Common myeloid progenitor, CD34-positive (primary cell): ENCODE results near the gene LCOR.

ENCODE experiments used
- CTCF ChIA-PET: fragments of 350-600 bp; sonication (Branson Sonifier 250); formaldehyde crosslinking; loops from one replicate; lab custom pipeline; 2021; ENCODE audit warnings: antibody characterized with exemption; lab: Charles Lee
- POLR2A ChIA-PET: fragments of 350-600 bp; sonication (Branson Sonifier 250); formaldehyde crosslinking; loops from one replicate; lab custom pipeline; 2021; ENCODE audit warnings: antibody characterized with exemption; lab: Charles Lee
- DNase-seq, 3 donors: peaks; one replicate each; pipeline versions ENCODE4 v3.0.0 to v3.0.0-alpha.2; 2013
- H3K27ac ChIP-seq, 2 experiments: 1 replicate in 1 of 2; 2 replicates in 1 of 2; pipeline ENCODE4 v1.7.0; 2013; ENCODE audit warnings: inconsistent platforms in 2 of 2, low read length in 2 of 2, mild to moderate bottlenecking in 2 of 2, low read depth in 1 of 2, moderate library complexity in 1 of 2; ENCODE audit not compliant: severe bottlenecking in 2 of 2, insufficient read depth in 1 of 2, poor library complexity in 1 of 2
- H3K27me3 ChIP-seq, 5 experiments: replicated peaks in 2 of 5; 1 replicate in 3 of 5; 2 replicates in 2 of 5; pipeline versions ENCODE4 v1.6.1 to v1.7.0; 2013; ENCODE audit warnings: low read length in 4 of 5, mild to moderate bottlenecking in 2 of 5, moderate library complexity in 2 of 5, inconsistent platforms in 1 of 5; ENCODE audit not compliant: insufficient read depth in 5 of 5, control insufficient read depth in 4 of 5
- H3K36me3 ChIP-seq, 4 experiments: 1 replicate in 2 of 4; 2 replicates in 2 of 4; pipeline versions ENCODE4 v1.6.1 to v1.7.0; 2013; ENCODE audit warnings: low read length in 3 of 4, control low read depth in 1 of 4, mild to moderate bottlenecking in 1 of 4; ENCODE audit not compliant: control insufficient read depth in 4 of 4, insufficient read depth in 4 of 4
- H3K4me1 ChIP-seq, 4 experiments: 1 replicate in 3 of 4; 2 replicates in 1 of 4; pipeline versions ENCODE4 v1.6.1 to v1.7.1; 2013; ENCODE audit warnings: low read length in 3 of 4, mild to moderate bottlenecking in 3 of 4, control low read depth in 1 of 4, inconsistent platforms in 1 of 4, moderate library complexity in 1 of 4; ENCODE audit not compliant: control insufficient read depth in 4 of 4, insufficient read depth in 4 of 4; ENCODE audit errors: control extremely low read depth in 1 of 4
- H3K4me3 ChIP-seq, 7 experiments: 1 replicate in 4 of 7; 2 replicates in 3 of 7; pipeline versions ENCODE4 v1.5.1 to v1.7.0; 2013; ENCODE audit warnings: mild to moderate bottlenecking in 7 of 7, low read length in 6 of 7, moderate library complexity in 6 of 7, inconsistent platforms in 2 of 7, low read depth in 2 of 7, control low read depth in 1 of 7; ENCODE audit not compliant: insufficient read depth in 4 of 7, control insufficient read depth in 1 of 7; ENCODE audit errors: extremely low read depth in 1 of 7
- H3K9me3 ChIP-seq, 5 experiments: 1 replicate in 4 of 5; 2 replicates in 1 of 5; pipeline versions ENCODE4 v1.6.1 to v1.7.1; 2013; ENCODE audit warnings: low read length in 4 of 5, mild to moderate bottlenecking in 2 of 5, inconsistent platforms in 1 of 5, low read depth in 1 of 5, moderate library complexity in 1 of 5; ENCODE audit not compliant: control insufficient read depth in 4 of 5, insufficient read depth in 2 of 5; ENCODE audit errors: control extremely low read depth in 1 of 5
- WGBS: methylation state at CpG from one replicate; pipeline ENCODE4 v1.1.5; 2013; ENCODE audit not compliant: insufficient coverage; 5-methylcytosine and 5-hydroxymethylcytosine counted together

LCOR gene

GRCh38 chr10:96910488-96911395, 78.6 kb downstream of the LCOR start:
- DNase-seq, result peak; percentile 64 to 78 (median 69)
- Histone ChIP-seq H3K27me3 (no peaks in the 10 kb centered on the region), H3K36me3 (peaks cover 9 to 24% (median 15%) of the 10 kb centered on the region in 4 experiments), H3K9me3 (no peaks in the 10 kb centered on the region), H3K4me3 (no peak overlapping the region), H3K4me1 (no peaks in the 10 kb centered on the region), H3K27ac (no peak overlapping the region)
- 78% methylated on average over 4 of the region's 13 CpGs for WGBS
- CTCF ChIA-PET, result interaction anchor here (0.6 to 3.9 kb wide), 22 partner anchors 8 to 325 kb away, joined by 3 to 39 read pairs (median 4); no protein-coding TSS in a partner anchor
- POLR2A ChIA-PET, result interaction anchor here (0.6 kb wide), 1 partner anchor 144 kb away, joined by 8 read pairs; no protein-coding TSS in a partner anchor

- DNase-seq, result no peak
- no peaks in the 10 kb centered on the region for H3K27me3 ChIP-seq
- H3K4me3 ChIP-seq, result no peak overlapping the region
- H3K9me3 ChIP-seq, result no peaks in the 10 kb centered on the region
- WGBS, result no CpG with 5 or more reads among the region's 3 CpGs
- ChIA-PET POLR2A (no interaction called here), CTCF (interaction anchor here (0.7 to 3.9 kb wide), 6 partner anchors 17 to 273 kb away, joined by 3 to 39 read pairs (median 4); no protein-coding TSS in a partner anchor)
- no peak overlapping the region for H3K27ac ChIP-seq
- peaks cover 10 to 27% (median 15%) of the 10 kb centered on the region in 4 experiments for H3K36me3 ChIP-seq
- no peaks in the 10 kb centered on the region for H3K4me1 ChIP-seq
Measured at GRCh38 chr10:96912405-96912804, 80.3 kb downstream of the LCOR start.

- CTCF ChIA-PET, result no interaction called here
- no peaks in the 10 kb centered on the region for H3K9me3 ChIP-seq
- POLR2A ChIA-PET, result no interaction called here
Measured at GRCh38 chr10:96913906-96914305, 81.8 kb downstream of the LCOR start.

GRCh38 chr10:96917628-96918027, 85.5 kb downstream of the LCOR start:
- peaks cover 0 to 3% (median 0%) of the 10 kb centered on the region in 4 experiments for H3K4me1 ChIP-seq
- H3K4me3 ChIP-seq, result no peak overlapping the region
- CTCF ChIA-PET, result interaction anchor here (0.5 to 1.8 kb wide), 3 partner anchors 65 to 276 kb away, joined by 3 to 5 read pairs (median 4); no protein-coding TSS in a partner anchor
- no peak for DNase-seq
- no peaks in the 10 kb centered on the region for H3K27me3 ChIP-seq
- 98% methylated on average over 5 of the region's 5 CpGs for WGBS
- peaks cover 0 to 3% (median 0%) of the 10 kb centered on the region in 5 experiments for H3K9me3 ChIP-seq
- POLR2A ChIA-PET, result no interaction called here
- H3K27ac ChIP-seq, result no peak overlapping the region
- peaks cover 14 to 26% (median 20%) of the 10 kb centered on the region in 4 experiments for H3K36me3 ChIP-seq

More at GRCh38 chr10:96913906-96914305, 81.8 kb downstream of the LCOR start:
- WGBS, result no CpG with 5 or more reads among the region's 5 CpGs
- Histone ChIP-seq H3K4me1 (no peaks in the 10 kb centered on the region), H3K27ac (no peak overlapping the region), H3K36me3 (peaks cover 11 to 27% (median 15%) of the 10 kb centered on the region in 4 experiments), H3K27me3 (no peaks in the 10 kb centered on the region), H3K4me3 (no peak overlapping the region)
- no peak for DNase-seq

GRCh38 chr10:96918214-96919002, 86.3 kb downstream of the LCOR start:
- ChIA-PET CTCF (interaction anchor here (0.5 to 1.8 kb wide), 4 partner anchors 8 to 277 kb away, joined by 4 to 5 read pairs (median 4); no protein-coding TSS in a partner anchor), POLR2A (interaction anchor here (0.5 kb wide), 1 partner anchor 11 kb away, joined by 5 read pairs; no protein-coding TSS in a partner anchor)
- Histone ChIP-seq H3K27me3 (no peaks in the 10 kb centered on the region), H3K4me1 (peaks cover 0 to 3% (median 0%) of the 10 kb centered on the region in 4 experiments), H3K27ac (peak overlapping the region in 1 of 2 experiments; percentile 6), H3K9me3 (peaks cover 0 to 3% (median 0%) of the 10 kb centered on the region in 5 experiments), H3K36me3 (peaks cover 14 to 26% (median 19%) of the 10 kb centered on the region in 4 experiments), H3K4me3 (no peak overlapping the region)
- 94% methylated on average over 2 of the region's 5 CpGs for WGBS
- DNase-seq, result no peak

DNA sequence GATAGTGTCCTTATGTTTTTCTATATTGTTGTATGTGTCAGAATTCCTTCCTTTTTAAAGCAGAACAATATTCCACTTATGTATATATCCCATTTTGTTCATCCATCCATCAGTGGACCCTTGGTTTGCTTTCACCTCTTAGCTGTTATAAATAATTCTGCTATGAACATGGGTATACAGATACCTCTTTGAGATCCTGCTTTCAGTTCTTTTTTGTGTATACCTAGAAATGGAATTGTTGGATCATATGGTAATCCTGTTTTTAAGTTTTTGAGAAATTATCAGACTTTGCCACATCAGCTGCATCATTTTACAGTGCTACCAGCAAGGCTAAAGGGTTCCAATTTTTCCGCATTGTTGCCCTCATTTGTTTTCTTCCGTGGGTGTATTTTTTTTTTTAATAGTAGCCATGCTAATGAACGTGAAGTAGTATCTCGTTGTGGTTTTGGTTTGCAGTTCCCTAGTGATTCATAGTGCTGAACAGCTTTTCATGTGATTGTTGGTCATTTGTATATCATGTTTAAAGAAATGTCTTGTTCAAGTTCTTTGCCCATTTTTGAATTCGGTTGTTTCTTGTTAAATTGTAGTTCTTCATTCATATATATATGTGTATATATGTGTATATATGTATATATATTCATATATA, 87.8 kb downstream of the LCOR start:
- DNase-seq, result peak in 1 of 3 donors; percentile 4
- ChIA-PET POLR2A (interaction anchor here (0.6 kb wide), 1 partner anchor 279 kb away, joined by 3 read pairs; no protein-coding TSS in a partner anchor), CTCF (interaction anchor here (0.7 to 1.5 kb wide), 3 partner anchors 9 to 10 kb away, joined by 4 read pairs; no protein-coding TSS in a partner anchor)
- peaks cover 0 to 3% (median 0%) of the 10 kb centered on the region in 5 experiments for H3K9me3 ChIP-seq
- no peak overlapping the region for H3K27ac ChIP-seq
- H3K27me3 ChIP-seq, result no peaks in the 10 kb centered on the region
- 86% methylated on average over 3 of the region's 5 CpGs for WGBS
- no peak overlapping the region for H3K4me3 ChIP-seq
- H3K36me3 ChIP-seq, result peaks cover 14 to 23% (median 20%) of the 10 kb centered on the region in 4 experiments
- peaks cover 0 to 3% (median 0%) of the 10 kb centered on the region in 4 experiments for H3K4me1 ChIP-seq
